DOHH2 (cell line): ENCODE data around the gene ZNF12.
"Not testable (repeated sequence)": the region's sequence is repeated elsewhere in the genome, so short reads cannot be mapped to it uniquely, and the experiment has no call there.

Experiments used
- CTCF ChIP-seq: fragments of 200-600 bp; sonication (generic); IDR thresholded peaks from one replicate; pipeline ENCODE4 v1.5.1; 2014; ENCODE audit warnings: antibody characterized with exemption, mild to moderate bottlenecking, low read depth, low read length; ENCODE audit not compliant: poor library complexity, severe bottlenecking
- EZH2phosphoT487 ChIP-seq: fragments of 200-600 bp; sonication (generic); IDR thresholded peaks from 2 replicates; pipeline ENCODE4 v1.6.1; 2017; ENCODE audit warnings: borderline replicate concordance, mild to moderate bottlenecking, antibody characterized with exemption, low read length, moderate library complexity, mixed read lengths

DNA sequence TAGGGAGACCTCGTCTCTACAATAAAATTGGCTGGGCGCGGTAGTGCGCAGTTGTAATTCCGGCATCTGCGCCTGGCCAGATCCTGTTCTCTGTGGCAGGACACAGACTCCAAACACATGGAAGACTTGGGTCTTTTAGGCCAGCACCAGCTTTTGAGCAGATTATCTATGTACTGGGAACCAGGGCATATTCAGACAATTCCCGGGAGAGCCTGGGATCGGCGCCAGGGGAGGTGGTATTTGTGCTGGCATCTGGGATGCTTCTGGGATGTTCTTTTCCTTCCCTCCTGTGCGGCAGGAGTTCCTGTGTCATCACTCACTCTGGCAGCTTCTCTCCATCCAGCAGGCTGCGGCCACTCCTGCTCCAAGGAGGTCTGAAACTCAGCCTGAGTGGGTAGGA is 31.7 kb upstream of the ZNF12 start:
- TF ChIP-seq CTCF, EZH2phosphoT487: not testable (repeated sequence)
